Measurements from ENCODE around the gene PPCDC. TPM values are rescaled to one million over a fixed set of nuclear protein-coding genes. Genes with fewer than 3 reads are reported as not detected.
"Not testable (repeated sequence)": the region's sequence is repeated elsewhere in the genome, so short reads cannot be mapped to it uniquely, and the experiment has no call there.

The PPCDC gene
- total RNA-seq, 1 experiment from 2014 or later = 12.0 TPM

GRCh38 chr15:75082689-75083088 lies 59.3 kb downstream of the PPCDC start:
- in situ Hi-C loops (cut with HindIII; ENCODE audit: low pct_unique_long_range_greater_than_20kb, low sequenced_read_pairs) = no loop called here
- no peak for DNase-seq (ENCODE audit: low read depth, low spot score)

- DNase-seq (ENCODE audit: low read depth, low spot score); in situ Hi-C loops (cut with HindIII; ENCODE audit: low pct_unique_long_range_greater_than_20kb, low sequenced_read_pairs): not testable (repeated sequence)
Observed at GRCh38 chr15:75085708-75086107, 62.3 kb downstream of the PPCDC start.

GRCh38 chr15:75089456-75090387 lies 66.3 kb downstream of the PPCDC start:
- in situ Hi-C loops (cut with HindIII; ENCODE audit: low pct_unique_long_range_greater_than_20kb, low sequenced_read_pairs) = no loop called here
- no peak for DNase-seq (ENCODE audit: low read depth, low spot score)

GRCh38 chr15:75090388-75090734 lies 67.0 kb downstream of the PPCDC start:
- in situ Hi-C loops (cut with HindIII; ENCODE audit: low pct_unique_long_range_greater_than_20kb, low sequenced_read_pairs) = no loop called here
- no peak for DNase-seq (ENCODE audit: low read depth, low spot score)

- DNase-seq (ENCODE audit: low read depth, low spot score) = no peak
- in situ Hi-C loops (cut with HindIII; ENCODE audit: low pct_unique_long_range_greater_than_20kb, low sequenced_read_pairs) = no loop called here
Observed at GRCh38 chr15:75091814-75092213, 68.4 kb downstream of the PPCDC start.

- in situ Hi-C loops (cut with HindIII; ENCODE audit: low pct_unique_long_range_greater_than_20kb, low sequenced_read_pairs); DNase-seq (ENCODE audit: low read depth, low spot score): not testable (repeated sequence)
Observed at GRCh38 chr15:75094961-75095478, 71.6 kb downstream of the PPCDC start.

GRCh38 chr15:75095594-75095993 lies 72.2 kb downstream of the PPCDC start:
- in situ Hi-C loops (cut with HindIII; ENCODE audit: low pct_unique_long_range_greater_than_20kb, low sequenced_read_pairs) = no loop called here
- no peak for DNase-seq (ENCODE audit: low read depth, low spot score)

- no peak for DNase-seq (ENCODE audit: low read depth, low spot score)
- in situ Hi-C loops (cut with HindIII; ENCODE audit: low pct_unique_long_range_greater_than_20kb, low sequenced_read_pairs) = no loop called here
Observed at GRCh38 chr15:75097939-75098338, 74.5 kb downstream of the PPCDC start.

- in situ Hi-C loops (cut with HindIII; ENCODE audit: low pct_unique_long_range_greater_than_20kb, low sequenced_read_pairs) = no loop called here
- no peak for DNase-seq (ENCODE audit: low read depth, low spot score)
Observed at GRCh38 chr15:75098404-75098803, 75.0 kb downstream of the PPCDC start.

Small RNA genes within 50 kb of the gene (small RNA-seq; reads per million reads assigned to genes)
- gene AC015720.1 (0 reads per million in 2 experiments), gene RF00019 (0 reads per million in 2 experiments)

Other genes starting within 250 kb of the PPCDC start
- 20.7 and 21.5 TPM in 2 replicates for gene CSK, start 241.5 kb upstream of the PPCDC start, total RNA-seq (2014; rRNA removed; shearing (Covaris generic))
- not detected in 2 replicates for gene LMAN1L, start 210.8 kb upstream of the PPCDC start, total RNA-seq (2014; rRNA removed; shearing (Covaris generic))
- gene CPLX3, start 197.0 kb upstream of the PPCDC start, total RNA-seq (2014; rRNA removed; shearing (Covaris generic)) = not detected in 2 replicates
- gene ULK3, start 180.4 kb upstream of the PPCDC start, total RNA-seq (2014; rRNA removed; shearing (Covaris generic)) = 47.2 and 47.6 TPM in 2 replicates
- gene SCAMP2, start 150.2 kb upstream of the PPCDC start, total RNA-seq (2014; rRNA removed; shearing (Covaris generic)) = 14.2 and 24.4 TPM in 2 replicates
- 70.2 and 93.5 TPM in 2 replicates for gene MPI, start 133.5 kb upstream of the PPCDC start, total RNA-seq (2014; rRNA removed; shearing (Covaris generic))
- 38.4 and 41.2 TPM in 2 replicates for gene FAM219B, start 116.7 kb upstream of the PPCDC start, total RNA-seq (2014; rRNA removed; shearing (Covaris generic))
- gene COX5A, start 85.5 kb upstream of the PPCDC start, total RNA-seq (2014; rRNA removed; shearing (Covaris generic)) = 124 and 133 TPM in 2 replicates
- gene RPP25, start 66.8 kb upstream of the PPCDC start, total RNA-seq (2014; rRNA removed; shearing (Covaris generic)) = 1.4 and 1.9 TPM in 2 replicates
- gene SCAMP5, start 28.0 kb upstream of the PPCDC start, total RNA-seq (2014; rRNA removed; shearing (Covaris generic)) = 3.4 and 5.4 TPM in 2 replicates
- gene C15orf39, start 178.3 kb downstream of the PPCDC start, total RNA-seq (2014; rRNA removed; shearing (Covaris generic)) = 10.1 and 12.6 TPM in 2 replicates
- not detected in 2 replicates for gene GOLGA6C, start 234.7 kb downstream of the PPCDC start, total RNA-seq (2014; rRNA removed; shearing (Covaris generic))

Data from SK-MEL-5 (cell line).